Neural crest cell (in vitro differentiated cells): ENCODE results near the gene CELSR2. TPM values are rescaled to one million over a fixed set of nuclear protein-coding genes. Genes with fewer than 3 reads are reported as not detected.
A peak's percentile ranks its signal among the peaks of the same experiment; 100 is the strongest.
"Not testable (repeated sequence)": the region's sequence is repeated elsewhere in the genome, so short reads cannot be mapped to it uniquely, and the experiment has no call there.

Experiments used
- DNase-seq: peaks from one replicate; pipeline ENCODE4 v3.0.0; 2021; ENCODE audit warnings: low read depth, mixed read lengths, low spot score
- H3K27ac Mint-ChIP-seq: one replicate; pipeline ENCODE4 v1.8.0; 2021; ENCODE audit warnings: mild to moderate bottlenecking, mixed read lengths; ENCODE audit not compliant: unreplicated experiment
- H3K27me3 Mint-ChIP-seq: 2 replicates; pipeline ENCODE4 v1.8.0; 2021; ENCODE audit warnings: low read depth, mild to moderate bottlenecking, mixed read lengths
- H3K36me3 Mint-ChIP-seq: 2 replicates; pipeline ENCODE4 v1.8.0; 2021; ENCODE audit warnings: low read depth, mild to moderate bottlenecking, mixed read lengths
- H3K4me1 Mint-ChIP-seq: 2 replicates; pipeline ENCODE4 v1.8.0; 2021; ENCODE audit warnings: mixed read lengths
- H3K4me3 Mint-ChIP-seq: one replicate; pipeline ENCODE4 v1.8.0; 2021; ENCODE audit warnings: mild to moderate bottlenecking, mixed read lengths
- H3K9me3 Mint-ChIP-seq: 2 replicates; pipeline ENCODE4 v1.8.0; 2021; ENCODE audit warnings: mixed read lengths
- CTCF ChIP-seq: fragments of 200-600 bp; sonication (generic); conservative IDR thresholded peaks from 2 replicates; pipeline ENCODE4 v1.5.0; 2021; ENCODE audit warnings: antibody characterized with exemption, mild to moderate bottlenecking
- total RNA-seq: library from RNA; stranded (reverse); gene quantifications from 2 replicates; pipeline ENCODE4 v1.2.1, GENCODE V29; 2021

CELSR2 gene
- total RNA-seq, 1 donor from 2014 or later: 97.1 TPM

DNA sequence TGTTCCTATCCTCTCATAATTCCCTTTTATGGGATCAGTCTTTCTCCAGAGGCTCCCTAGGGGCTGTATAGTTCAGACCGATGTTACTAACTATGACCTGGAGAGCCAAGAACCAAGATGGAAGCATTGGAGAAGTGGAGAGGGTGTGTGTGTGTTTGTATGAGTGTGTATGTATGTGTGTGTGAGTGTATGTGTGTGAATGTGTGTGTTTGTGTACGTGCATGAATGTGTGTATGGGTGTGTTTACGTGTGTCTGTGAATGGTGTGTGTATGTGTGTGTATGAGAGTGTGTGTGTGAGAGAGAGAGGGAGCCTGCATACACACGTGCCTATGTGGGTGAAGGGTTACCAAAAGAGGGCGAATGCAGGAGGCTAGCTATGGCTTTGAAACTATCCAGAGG, 52.5 kb downstream of the CELSR2 start:
- DNase-seq: no peak
- H3K27ac Mint-ChIP-seq: no peak overlapping the region
- H3K9me3 Mint-ChIP-seq: no peaks in the 10 kb centered on the region
- H3K36me3 Mint-ChIP-seq: no peaks in the 10 kb centered on the region
- no peaks in the 10 kb centered on the region for H3K27me3 Mint-ChIP-seq
- H3K4me1 Mint-ChIP-seq: peaks cover 30% of the 10 kb centered on the region
- TF ChIP-seq CTCF: no peak
- H3K4me3 Mint-ChIP-seq: no peak overlapping the region

- Mint-ChIP-seq H3K9me3 (no peaks in the 10 kb centered on the region), H3K4me1 (peaks cover 24% of the 10 kb centered on the region), H3K27me3 (no peaks in the 10 kb centered on the region), H3K27ac (no peak overlapping the region), H3K4me3 (no peak overlapping the region), H3K36me3 (no peaks in the 10 kb centered on the region)
- no peak for TF ChIP-seq CTCF
- no peak for DNase-seq
These were observed 55.0 kb downstream of the CELSR2 start for GRCh38 chr1:109304226-109304920.

DNA sequence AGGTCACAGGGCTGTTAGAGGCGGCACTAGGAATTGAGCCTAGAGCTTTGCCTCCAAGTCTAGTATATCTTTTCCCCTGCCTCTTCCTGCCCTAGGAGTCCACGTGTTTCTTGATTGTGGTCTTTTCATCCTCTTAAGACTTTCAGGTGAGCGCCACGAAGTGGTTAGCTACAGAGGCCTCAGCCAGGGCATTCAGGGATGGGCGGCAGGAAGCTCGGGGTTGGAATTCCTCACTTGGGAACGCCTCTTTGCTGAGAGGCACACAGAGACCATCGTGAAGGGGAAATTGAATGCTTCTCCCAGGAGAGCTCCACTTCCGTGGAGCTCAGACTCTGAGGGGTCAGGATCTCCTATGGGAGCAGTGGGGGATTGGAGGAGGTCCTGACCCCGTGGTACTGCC, 56.7 kb downstream of the CELSR2 start:
- H3K4me3 Mint-ChIP-seq, H3K27me3 Mint-ChIP-seq, H3K27ac Mint-ChIP-seq, H3K36me3 Mint-ChIP-seq, DNase-seq, H3K9me3 Mint-ChIP-seq: not testable (repeated sequence)
- peaks cover 19% of the 10 kb centered on the region for H3K4me1 Mint-ChIP-seq

DNA sequence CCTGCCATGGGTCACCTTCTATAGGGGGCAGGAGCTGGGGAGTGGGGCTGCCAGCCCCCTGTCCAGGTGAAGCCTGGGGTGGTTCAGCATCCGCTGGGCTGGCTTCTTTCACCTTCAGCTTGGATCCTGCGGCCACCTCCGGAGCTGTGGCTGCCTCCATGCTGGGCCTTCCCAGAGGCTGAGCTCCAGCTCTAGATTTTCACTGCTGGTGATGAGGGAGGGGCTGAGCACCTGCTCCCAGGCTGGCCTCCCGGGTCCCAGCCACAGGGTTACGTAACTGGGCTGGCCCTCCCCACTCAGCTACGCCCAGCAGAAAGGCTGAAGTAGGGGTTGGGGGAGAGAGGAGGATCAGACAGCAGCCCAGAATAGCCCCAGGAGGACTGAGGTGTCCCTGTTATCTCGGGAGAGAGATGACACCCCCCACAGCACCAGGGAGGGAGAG, 57.5 kb downstream of the CELSR2 start, which contains the start of gene MYBPHL:
Gene MYBPHL (minus strand): TSS at position 180 of the 442 bp plus-strand sequence. CDS start 20 bp downstream, at position 160.
- H3K27ac Mint-ChIP-seq: peak within 1 kb of the TSS; percentile 97
- H3K9me3 Mint-ChIP-seq: no peaks in the 10 kb centered on the region
- DNase-seq: no peak
- no peak for TF ChIP-seq CTCF
- peaks cover 19% of the 10 kb centered on the region for H3K4me1 Mint-ChIP-seq
- no peak within 1 kb of the TSS for H3K4me3 Mint-ChIP-seq
- no peaks in the 10 kb centered on the region for H3K27me3 Mint-ChIP-seq
- H3K36me3 Mint-ChIP-seq: no peaks in the 10 kb centered on the region

DNA sequence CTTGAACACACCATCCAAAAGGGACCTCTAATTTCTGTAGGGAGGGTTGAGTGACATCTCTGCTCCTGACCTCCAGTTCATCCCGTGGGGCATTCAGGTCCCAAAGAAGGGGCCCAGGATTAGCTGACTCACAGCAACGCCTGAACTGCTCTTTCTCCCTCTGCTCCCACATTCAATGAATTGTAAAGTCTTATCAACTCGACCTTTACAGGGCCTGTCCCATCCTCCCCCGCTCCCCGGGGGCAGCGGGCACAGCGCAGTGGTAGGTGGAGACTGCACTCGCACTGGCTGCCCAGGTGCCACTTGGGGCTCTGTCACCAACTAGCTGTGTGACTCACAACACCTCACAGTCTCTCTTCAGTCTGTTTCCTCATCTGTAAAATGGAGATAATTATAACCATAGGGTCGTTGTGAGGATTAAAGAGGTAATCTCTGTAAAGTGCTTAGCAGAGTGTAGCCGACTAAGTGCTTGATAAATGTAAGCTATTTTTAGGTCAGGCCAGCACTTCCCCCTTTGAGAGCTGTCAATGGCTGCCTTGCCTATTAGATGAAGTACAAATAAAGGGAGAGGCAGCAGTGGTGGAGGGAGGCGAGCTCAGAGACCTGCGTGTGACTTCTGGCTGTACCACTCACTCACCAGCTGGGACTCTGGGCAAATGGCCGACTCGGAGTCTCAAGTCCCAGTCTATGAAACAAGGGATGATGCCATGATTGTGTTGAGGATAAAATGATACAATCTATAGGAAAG, 58.1 kb downstream of the CELSR2 start:
- Mint-ChIP-seq H3K27me3 (no peaks in the 10 kb centered on the region), H3K4me3 (no peak overlapping the region), H3K27ac (peak overlapping the region; percentile 97), H3K36me3 (no peaks in the 10 kb centered on the region), H3K9me3 (no peaks in the 10 kb centered on the region), H3K4me1 (peaks cover 19% of the 10 kb centered on the region)
- TF ChIP-seq CTCF: no peak
- DNase-seq: no peak

GRCh38 chr1:109309347-109309746, 60.0 kb downstream of the CELSR2 start:
- no peak overlapping the region for H3K27ac Mint-ChIP-seq
- no peak for DNase-seq
- no peaks in the 10 kb centered on the region for H3K9me3 Mint-ChIP-seq
- H3K4me3 Mint-ChIP-seq: no peak overlapping the region
- H3K27me3 Mint-ChIP-seq: no peaks in the 10 kb centered on the region
- peaks cover 19% of the 10 kb centered on the region for H3K4me1 Mint-ChIP-seq
- H3K36me3 Mint-ChIP-seq: peaks cover 3% of the 10 kb centered on the region
- no peak for TF ChIP-seq CTCF
